HL-60 (cell line): Measurements from ENCODE around the gene SVBP.

Experiments
- CTCF ChIP-seq: IDR thresholded peaks from one replicate; pipeline ENCODE4 v1.5.1; 2011; ENCODE audit warnings: low read length, control low read depth, inconsistent platforms; ENCODE audit not compliant: insufficient read depth
- POLR2AphosphoS5 ChIP-seq: IDR thresholded peaks from 2 replicates; pipeline ENCODE4 v1.6.1; 2012; ENCODE audit warnings: low read depth
- TF ChIP-seq, protein P1 (sequence below): IDR thresholded peaks from 2 replicates; pipeline ENCODE4 v1.6.1; 2012; ENCODE audit warnings: low read depth; ENCODE audit not compliant: insufficient replicate concordance

DNA sequence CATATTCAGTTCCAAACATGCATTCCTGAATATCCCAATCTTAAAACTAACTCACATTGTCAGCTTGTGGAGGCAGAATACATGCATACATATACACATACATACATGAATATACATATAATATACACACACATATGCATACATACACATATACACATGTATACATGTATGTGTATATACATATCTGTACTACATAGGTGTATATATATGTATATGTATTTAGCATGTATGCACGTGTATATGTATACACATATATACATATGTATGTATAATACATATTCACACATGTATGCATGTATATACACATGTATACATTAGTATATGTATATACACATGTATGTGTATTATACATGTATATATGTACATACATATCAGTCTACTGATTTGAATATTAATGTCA lies 28.0 kb upstream of the SVBP start:
- TF ChIP-seq POLR2AphosphoS5 (no peak), CTCF (no peak)
- TF ChIP-seq, protein P1, sequence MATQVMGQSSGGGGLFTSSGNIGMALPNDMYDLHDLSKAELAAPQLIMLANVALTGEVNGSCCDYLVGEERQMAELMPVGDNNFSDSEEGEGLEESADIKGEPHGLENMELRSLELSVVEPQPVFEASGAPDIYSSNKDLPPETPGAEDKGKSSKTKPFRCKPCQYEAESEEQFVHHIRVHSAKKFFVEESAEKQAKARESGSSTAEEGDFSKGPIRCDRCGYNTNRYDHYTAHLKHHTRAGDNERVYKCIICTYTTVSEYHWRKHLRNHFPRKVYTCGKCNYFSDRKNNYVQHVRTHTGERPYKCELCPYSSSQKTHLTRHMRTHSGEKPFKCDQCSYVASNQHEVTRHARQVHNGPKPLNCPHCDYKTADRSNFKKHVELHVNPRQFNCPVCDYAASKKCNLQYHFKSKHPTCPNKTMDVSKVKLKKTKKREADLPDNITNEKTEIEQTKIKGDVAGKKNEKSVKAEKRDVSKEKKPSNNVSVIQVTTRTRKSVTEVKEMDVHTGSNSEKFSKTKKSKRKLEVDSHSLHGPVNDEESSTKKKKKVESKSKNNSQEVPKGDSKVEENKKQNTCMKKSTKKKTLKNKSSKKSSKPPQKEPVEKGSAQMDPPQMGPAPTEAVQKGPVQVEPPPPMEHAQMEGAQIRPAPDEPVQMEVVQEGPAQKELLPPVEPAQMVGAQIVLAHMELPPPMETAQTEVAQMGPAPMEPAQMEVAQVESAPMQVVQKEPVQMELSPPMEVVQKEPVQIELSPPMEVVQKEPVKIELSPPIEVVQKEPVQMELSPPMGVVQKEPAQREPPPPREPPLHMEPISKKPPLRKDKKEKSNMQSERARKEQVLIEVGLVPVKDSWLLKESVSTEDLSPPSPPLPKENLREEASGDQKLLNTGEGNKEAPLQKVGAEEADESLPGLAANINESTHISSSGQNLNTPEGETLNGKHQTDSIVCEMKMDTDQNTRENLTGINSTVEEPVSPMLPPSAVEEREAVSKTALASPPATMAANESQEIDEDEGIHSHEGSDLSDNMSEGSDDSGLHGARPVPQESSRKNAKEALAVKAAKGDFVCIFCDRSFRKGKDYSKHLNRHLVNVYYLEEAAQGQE, result no peak
